ENCODE results near the gene NEURL4. TPM values are rescaled to one million over a fixed set of nuclear protein-coding genes. Genes with fewer than 3 reads are reported as not detected.
A peak's percentile ranks its signal among the peaks of the same experiment; 100 is the strongest.
"Not testable (repeated sequence)": the region's sequence is repeated elsewhere in the genome, so short reads cannot be mapped to it uniquely, and the experiment has no call there.

NEURL4 gene
- total RNA-seq, 1 donor from 2014 or later: 26.2 TPM

DNA sequence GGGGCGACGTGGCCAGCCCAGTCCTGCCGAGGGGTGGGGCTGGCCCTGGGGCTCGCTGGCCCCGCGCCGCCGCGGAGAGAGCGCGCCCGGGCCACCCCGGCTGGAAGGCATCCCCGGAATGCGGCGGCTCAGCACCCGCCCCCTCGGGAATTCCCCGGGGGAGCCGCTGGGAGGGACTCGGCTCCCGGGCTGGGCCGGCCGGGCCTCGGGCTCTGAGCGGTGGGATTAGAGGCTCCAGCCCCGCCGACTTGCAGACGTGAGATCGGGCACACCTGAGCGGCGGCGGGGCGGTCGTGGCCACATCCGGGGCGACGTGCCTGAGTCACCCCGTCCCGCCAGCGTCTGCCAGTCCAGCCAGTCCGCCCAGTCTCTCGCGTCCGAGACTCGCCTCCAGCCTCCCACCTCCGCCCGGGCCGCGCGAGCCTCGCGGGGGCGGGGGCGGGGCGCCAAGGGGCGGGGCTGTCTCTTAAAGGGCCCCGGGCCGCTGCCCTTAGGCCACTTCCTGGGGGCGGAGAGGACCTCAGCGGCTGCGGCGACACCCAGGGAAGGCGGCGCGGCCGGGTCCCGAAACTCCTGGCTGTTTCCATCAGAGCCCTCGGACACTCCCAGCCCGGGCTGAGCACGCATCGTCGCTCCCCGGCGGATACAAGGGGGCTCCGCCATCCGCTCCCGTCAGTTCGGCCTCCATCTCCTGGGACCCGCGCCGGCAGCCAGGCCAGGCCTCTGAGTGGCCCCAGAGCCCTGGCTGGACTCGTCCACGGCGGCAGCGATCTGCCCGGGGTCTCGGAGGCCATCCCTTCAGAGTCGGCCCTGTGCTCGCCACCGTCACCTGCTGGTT, 22.7 kb upstream of the NEURL4 start, which contains the start of gene KCTD11:
TSS of gene KCTD11 (plus strand) at position 498 of the 838 bp plus-strand sequence.
- peak; percentile 96 for DNase-seq
- peak; percentile 82 for ATAC-seq (ENCODE audit: poor library complexity)
- intact Hi-C loops (cut with DNase I): loop anchor here (2.0 to 10.0 kb wide), 4 partner anchors 21 to 213 kb away; partner anchors contain the start of genes FGF11, SENP3 and TMEM102

DNA sequence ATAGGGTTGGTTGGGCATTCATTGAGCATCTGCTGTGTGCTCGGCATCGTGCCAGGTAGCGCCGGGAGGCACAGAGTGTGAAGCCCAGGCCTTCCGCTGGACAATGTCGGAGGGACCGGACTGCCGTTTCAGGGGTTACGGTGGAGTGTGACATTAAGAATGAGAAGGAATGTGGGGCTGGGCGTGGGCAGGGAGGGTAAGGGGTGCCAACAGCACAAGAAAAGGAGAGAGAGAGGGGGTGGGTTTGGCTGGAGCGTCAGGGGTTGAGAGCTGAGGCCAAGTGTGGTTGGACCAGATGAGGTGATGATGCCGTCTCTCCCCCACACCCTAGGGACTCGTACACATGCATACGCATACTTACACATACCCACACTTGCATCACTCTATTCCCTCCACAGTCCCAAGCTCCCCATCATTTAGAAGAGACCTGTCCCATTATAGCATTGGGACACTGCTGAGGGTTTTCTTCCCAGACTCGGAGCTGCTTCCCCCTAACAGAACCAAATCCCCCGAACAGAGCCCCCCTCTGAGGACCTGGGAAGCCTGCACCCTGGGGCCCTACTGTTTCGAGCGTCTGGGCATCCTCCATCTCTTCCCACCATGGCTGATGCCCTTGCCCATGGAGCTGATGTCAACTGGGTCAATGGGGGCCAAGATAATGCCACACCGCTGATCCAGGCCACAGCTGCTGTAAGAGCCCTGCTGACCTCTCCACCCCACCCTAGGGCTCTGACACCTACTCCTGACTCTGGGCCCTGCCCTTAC, 19.5 kb upstream of the NEURL4 start:
- DNase-seq (no peak), ATAC-seq (ENCODE audit: poor library complexity) (no peak)
- intact Hi-C loops (cut with DNase I): loop anchor here (2.0 kb wide), 1 partner anchor 68 kb away; the partner anchor contains the start of gene SLC2A4

DNA sequence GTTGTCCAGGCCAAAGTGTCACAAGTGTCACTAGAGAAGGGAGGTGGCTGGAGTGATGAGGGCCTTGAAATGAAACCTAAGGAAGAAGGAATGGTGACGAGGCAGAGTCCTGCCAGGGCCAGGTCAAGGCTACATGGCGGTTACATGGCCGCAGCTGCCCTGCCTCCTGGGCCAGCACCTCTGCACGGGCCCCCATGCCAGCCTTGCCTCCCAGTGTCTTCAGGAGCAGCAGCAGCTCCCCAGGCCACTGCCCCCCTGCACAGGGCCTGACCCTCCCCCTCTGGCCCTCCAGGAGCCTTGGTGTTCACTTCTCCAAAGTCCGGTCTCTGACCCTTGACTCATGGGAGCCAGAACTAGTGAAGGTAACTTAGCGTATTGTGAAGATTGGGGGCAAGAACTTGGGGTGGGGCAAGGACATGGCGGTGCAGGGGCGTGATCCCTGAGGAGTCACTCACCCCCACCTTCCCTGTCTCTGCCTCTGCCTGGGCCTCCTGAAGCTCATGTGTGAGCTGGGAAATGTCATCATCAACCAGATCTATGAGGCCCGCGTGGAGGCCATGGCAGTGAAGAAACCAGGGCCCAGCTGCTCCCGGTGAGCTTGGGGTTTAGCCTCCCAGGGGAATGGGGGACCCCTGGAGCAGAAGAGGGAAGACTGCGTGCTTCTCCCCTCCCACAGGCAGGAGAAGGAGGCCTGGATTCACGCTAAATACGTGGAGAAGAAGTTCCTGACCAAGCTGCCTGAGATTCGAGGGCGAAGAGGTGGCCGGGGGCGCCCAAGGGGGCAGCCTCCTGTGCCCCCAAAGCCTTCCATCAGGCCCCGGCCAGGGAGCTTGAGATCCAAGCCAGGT, 18.7 kb upstream of the NEURL4 start:
- ATAC-seq (ENCODE audit: poor library complexity) (no peak), DNase-seq (no peak)
- intact Hi-C loops (cut with DNase I): loop anchor here (2.0 kb wide), 1 partner anchor 67 kb away; the partner anchor contains the start of gene SLC2A4

DNA sequence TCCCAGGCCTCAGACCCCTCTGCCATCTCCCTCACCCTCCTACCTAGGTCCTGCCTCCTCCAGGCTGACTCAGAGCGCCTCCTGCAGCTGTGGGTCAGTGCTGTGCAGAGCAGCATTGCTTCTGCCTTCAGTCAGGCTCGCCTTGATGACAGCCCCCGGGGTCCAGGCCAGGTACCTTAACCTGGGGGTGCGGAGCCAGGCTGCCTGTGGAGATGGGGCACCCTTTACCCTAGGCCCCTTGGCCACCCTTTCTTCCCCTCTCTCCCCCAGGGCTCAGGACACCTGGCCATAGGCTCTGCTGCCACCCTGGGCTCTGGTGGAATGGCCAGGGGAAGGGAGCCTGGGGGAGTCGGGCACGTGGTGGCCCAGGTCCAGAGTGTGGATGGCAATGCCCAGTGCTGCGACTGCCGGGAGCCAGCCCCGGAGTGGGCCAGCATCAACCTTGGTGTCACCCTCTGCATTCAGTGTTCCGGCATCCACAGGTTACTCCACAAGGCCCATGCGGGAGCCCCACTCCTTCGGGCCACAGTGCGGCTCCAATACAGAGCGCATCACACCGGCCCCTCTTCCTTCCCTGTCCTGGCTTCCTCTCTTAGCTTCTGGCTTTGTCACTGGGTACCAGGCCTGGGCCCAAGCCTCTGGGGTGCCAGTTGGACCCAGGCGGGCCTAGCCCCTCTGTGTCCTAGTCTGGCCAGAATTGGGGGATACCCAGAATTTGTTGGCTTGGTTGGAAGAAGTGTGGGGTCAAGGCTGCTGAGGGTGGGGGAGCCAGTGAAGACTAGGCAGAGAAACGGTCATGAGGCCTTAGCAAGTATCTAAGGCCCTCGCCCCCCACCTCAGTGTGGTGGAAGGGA, 17.9 kb upstream of the NEURL4 start:
- no peak for ATAC-seq (ENCODE audit: poor library complexity)
- no peak for DNase-seq
- intact Hi-C loops (cut with DNase I): no loop called here

DNA sequence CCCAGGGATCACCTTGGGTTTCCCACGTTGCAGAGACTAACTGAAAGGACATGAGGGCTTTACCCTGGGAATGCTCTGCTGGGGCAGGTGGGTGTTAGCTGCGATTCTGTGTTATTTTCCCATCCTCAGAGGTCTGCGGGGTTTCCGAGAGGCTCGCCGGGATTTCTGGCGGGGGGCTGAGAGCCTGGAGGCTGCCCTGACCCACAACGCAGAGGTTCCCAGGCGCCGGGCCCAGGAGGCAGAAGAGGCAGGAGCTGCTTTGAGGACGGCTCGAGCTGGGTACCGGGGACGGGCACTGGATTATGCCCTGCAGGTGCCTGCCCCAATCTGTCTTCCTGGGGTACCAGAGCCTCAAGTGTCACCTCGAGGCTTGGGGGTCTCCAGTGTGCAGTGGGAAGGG, 14.1 kb upstream of the NEURL4 start:
- intact Hi-C loops (cut with DNase I): no loop called here
- ATAC-seq (ENCODE audit: poor library complexity): no peak
- DNase-seq: no peak

DNA sequence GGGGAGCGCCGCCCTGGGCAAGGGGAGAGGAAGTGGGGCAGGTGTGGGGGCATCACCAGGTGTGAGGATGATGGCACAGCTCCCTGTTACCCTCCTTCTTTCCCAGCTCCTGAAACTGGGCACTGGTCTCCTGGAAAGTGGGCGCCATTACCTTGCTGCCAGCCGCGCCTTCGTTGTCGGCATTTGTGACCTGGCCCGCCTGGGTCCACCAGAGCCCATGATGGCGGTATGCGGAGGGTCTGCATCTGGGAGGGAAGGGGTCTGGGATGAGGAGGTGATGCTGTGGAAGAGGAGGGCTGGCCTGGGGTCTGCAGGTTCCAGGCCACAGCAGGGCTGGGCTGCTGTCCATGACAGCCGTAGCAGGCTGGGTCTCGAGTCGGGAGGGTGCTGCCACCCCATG, 12.7 kb upstream of the NEURL4 start:
- intact Hi-C loops (cut with DNase I): no loop called here
- ATAC-seq (ENCODE audit: poor library complexity) (no peak), DNase-seq (no peak)

DNA sequence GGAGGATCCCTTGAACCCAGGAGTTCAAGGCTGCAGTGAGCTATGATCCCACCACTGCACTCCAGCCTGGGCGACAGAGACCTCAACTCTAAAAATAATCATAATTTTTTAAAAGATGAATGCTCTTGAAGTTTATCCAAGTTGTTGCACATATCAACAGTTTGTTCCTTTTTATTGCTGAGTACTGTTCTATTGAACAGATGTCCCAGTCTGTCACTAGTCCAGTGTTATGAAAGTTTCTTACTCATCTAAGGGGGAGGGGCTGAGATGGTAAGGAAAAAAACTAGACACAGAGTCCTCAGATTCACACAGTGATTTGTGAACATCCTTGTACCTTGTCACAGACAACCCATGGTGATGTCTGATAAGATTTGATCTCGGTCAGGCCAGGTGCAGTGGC, 11.0 kb upstream of the NEURL4 start:
- ATAC-seq (ENCODE audit: poor library complexity) (no peak), DNase-seq (no peak)
- intact Hi-C loops (cut with DNase I): no loop called here

DNA sequence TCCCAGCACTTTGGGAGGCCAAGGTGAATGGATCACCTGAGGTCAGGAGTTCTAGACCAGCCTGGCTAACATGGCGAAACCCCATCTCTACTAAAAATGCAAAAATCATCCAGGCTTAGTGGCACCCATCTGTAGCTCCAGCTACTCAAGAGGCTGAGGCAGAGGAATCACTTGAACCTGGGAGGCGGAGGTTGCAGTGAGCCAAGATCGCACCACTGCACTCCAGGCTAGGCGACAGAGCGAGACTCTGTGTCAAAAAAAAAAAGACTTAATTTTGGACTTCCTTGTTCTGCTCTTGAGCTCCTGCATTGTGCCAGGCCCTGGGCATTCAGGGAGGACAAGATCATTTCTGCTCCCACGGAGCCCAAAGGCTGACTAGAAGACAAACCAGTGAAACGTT, 8.5 kb upstream of the NEURL4 start:
- intact Hi-C loops (cut with DNase I); ATAC-seq (ENCODE audit: poor library complexity); DNase-seq: not testable (repeated sequence)

DNA sequence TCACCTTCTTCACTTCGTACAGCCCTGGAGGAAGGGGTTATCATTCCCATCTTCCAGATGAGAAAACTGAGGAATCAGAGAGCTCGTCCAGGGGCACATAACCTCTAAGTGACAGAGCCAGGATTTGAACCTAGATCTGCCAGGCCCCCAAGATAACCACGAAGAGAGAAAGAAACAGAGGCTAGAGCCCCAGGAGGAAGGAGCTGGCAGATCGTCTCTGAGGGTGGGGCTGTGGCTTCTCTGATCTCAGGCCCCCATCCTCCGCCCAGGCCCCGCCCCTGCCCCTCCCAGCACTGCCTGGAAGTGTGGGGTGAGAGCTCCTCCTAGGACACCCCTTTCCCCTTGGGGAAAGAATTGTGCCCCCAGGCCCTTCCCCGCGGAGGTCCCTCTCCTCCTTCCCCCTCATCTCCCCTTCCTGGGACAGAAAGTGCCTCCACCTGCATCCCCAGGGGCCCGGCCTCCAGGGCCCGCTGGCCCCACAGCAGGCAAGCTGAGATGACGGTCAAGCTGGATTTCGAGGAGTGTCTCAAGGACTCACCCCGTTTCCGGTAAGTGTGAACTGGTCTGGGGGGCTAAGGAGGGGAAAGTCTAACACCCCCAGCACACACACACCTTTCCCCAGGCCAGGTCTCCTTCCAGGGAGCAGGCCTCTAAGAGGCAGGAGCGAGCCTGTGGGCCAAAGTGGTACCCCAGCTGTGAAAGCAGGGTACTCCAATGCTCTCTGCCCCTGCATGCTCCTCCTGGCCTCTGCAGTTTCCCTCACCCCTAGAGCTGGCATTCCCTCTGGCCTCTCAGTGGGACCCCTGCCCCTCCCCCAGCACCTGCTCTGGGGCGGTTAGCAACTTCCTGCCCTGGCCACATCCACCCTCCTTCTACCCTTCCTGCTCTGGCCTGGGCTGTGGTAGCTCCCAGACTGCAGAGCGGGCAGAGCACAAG, 7.4 kb upstream of the NEURL4 start, which contains the start of gene ACAP1:
TSS of gene ACAP1 (plus strand) at position 290 of the 936 bp plus-strand sequence. CDS start at position 496, 206 bp downstream.
- intact Hi-C loops (cut with DNase I): no loop called here
- peak; percentile 70 for DNase-seq
- no peak for ATAC-seq (ENCODE audit: poor library complexity)

DNA sequence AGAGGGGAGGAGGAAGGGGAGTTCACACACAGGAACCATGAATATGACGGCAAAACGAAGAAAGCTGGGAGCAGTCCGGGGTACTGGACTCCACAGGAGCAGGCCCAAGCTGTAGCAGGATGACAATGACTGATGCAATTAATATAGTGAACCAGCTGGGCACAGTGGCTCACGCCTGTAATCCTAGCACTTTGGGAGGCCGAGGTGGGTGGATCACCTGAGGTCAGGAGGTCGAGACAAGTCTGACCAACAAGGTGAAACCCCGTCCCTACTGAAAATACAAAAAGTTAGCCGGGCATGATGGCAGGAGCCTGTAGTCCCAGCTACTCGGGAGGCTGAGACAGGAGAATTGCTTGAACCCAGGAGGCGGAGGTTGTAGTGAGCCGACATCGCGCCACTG, 6.6 kb upstream of the NEURL4 start:
- ATAC-seq (ENCODE audit: poor library complexity); DNase-seq; intact Hi-C loops (cut with DNase I): not testable (repeated sequence)

DNA sequence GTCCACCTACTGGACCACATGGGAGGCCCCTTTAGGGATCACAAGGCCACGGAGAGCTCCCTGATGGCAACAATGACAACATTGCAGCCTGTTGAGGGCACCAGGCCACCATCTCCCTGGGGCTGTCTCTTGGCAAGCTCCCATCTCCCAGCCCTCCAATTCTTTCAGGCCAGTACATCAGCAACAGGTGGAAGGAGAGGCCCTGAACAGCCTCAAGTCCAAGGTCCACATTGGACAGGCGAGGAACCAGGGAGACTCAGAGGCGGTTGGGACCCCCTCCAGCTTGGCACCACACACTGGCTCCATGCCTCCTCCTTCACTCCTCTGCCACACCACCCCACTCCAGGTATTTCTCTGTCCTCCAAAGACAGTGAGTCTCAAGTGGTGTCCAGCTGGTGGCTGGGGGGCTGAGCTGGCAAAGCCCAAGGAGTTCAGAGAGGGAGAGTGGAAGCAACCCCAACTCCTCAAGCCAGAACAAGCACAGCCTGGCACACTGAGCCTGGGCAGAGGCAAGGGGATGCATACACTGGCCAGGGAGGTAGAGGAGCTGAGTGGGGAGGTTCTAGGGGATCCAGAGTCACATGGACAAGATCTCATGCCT, 5.9 kb upstream of the NEURL4 start:
- DNase-seq (no peak), ATAC-seq (ENCODE audit: poor library complexity) (no peak)
- intact Hi-C loops (cut with DNase I): no loop called here

DNA sequence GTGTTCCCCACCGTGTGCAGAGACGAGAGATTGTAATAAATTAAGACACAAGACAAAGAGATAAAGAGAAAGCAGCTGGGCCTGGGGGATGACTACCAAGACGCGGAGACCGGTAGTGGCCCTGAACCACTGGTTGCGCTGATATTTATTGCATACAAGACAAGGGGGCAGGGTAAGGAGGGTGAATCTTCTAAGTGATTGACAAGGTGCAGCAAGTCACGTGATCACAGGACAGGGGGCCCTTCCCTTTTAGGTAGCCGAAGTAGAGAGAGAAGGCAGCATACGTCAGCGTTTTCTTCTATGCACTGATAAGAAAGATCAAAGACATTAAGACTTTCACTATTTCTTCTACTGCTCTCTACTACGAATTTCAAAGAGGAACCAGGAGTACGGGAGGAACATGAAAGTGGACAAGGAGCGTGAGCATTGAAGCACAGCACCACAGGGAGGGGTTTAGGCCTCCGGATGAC, 3.5 kb upstream of the NEURL4 start:
- ATAC-seq (ENCODE audit: poor library complexity); DNase-seq; intact Hi-C loops (cut with DNase I): not testable (repeated sequence)

DNA sequence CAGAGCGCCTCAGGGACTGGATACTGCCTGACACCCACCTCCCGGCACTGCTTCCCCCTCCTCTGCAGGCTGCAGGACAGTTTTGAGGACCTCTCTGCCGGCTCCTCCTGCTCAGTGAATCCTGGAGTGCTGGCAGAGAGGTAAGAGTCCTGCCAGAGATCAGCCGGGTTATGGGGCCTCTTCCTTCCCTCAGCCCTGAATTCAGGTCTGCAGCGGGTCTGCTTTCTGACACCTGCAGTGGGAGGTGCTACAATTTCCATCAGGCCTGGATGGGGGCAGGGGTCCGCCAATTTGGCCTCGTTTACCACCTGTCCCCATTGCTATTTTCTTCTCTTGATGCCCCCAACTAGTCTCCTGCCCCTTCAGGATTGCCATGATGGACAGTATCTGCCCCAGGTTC, 3.0 kb upstream of the NEURL4 start:
- ATAC-seq (ENCODE audit: poor library complexity) (no peak), DNase-seq (no peak)
- intact Hi-C loops (cut with DNase I): no loop called here

DNA sequence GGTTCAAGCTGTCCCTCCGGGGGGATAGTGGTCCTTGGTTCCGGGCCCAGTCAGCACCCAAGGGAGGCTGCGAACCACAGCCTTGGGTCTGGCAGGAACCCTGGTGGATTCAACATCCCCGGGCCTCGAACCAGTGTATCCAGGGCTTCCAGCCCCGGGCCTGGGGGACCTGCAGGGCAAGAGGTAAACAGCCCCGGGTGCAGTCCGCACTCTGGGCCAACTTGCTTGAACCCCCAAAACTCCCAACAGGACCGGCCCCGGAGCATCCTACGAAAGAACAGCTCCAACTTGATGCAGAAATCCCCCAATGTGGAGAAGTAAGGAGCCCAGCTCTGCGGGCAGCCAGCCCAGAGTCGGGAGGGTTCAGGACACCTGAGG, 1.5 kb upstream of the NEURL4 start:
- ATAC-seq (ENCODE audit: poor library complexity) (no peak), DNase-seq (no peak)
- intact Hi-C loops (cut with DNase I): loop anchor here (2.0 kb wide), 1 partner anchor 20 kb away; no protein-coding TSS in a partner anchor

DNA sequence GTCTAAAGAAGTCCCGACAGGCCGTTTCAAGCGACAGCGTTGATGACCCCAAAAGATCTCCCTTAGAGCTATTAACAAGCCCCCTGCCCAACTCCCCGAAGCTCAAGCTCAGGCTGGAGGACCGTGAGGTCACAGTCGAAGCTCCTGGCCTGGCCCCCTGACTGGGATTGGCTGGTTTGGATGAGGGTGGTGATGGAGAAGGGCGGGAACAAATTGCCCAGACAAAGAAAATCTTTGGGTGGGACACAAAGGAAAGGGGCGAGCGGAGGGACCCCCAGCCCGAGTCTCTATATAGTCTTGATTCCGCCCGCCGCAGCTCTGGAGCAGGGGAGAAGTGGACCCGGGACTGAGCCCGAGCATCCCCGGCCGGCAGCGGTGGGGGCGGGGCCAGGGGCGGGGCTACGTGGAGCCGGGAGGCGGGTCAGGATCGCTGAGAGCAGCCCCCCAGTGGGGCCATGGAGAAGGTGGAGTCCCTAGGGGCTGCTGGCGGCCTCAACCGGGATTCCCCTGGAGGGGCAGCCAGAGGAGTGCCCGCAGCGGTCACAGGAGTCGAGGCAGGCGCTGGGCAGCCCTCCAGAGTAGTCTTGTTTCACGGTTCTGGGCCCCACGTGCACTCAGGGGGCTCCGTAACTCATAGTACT, 982 bp upstream of the NEURL4 start:
- DNase-seq: peak; percentile 81
- ATAC-seq (ENCODE audit: poor library complexity): peak; percentile 71
- intact Hi-C loops (cut with DNase I): loop anchor here (2.0 kb wide), 1 partner anchor 21 kb away; no protein-coding TSS in a partner anchor
